H1 (cell line): ENCODE measurements around the gene SF3A2. TPM values are rescaled to one million over a fixed set of nuclear protein-coding genes. Genes with fewer than 3 reads are reported as not detected.

Source experiments
- BRCA1 ChIP-seq: IDR thresholded peaks from 2 replicates; pipeline ENCODE4 v1.6.1; 2012; ENCODE audit warnings: low read depth, low read length, improper control_type of control experiment
- EGR1 ChIP-seq: IDR thresholded peaks from 2 replicates; pipeline ENCODE4 v1.6.1; 2011; ENCODE audit warnings: low read depth, low read length, borderline replicate concordance
- EZH2 ChIP-seq: fragments of 200-600 bp; sonication (generic); IDR thresholded peaks from 2 replicates; pipeline ENCODE4 v1.7.1; 2012; ENCODE audit warnings: low read depth, mild to moderate bottlenecking, moderate library complexity, low read length, inconsistent platforms; ENCODE audit not compliant: severe bottlenecking
- MAFK ChIP-seq: IDR thresholded peaks from 2 replicates; pipeline ENCODE4 v1.6.1; 2012; ENCODE audit warnings: low read depth, mild to moderate bottlenecking, improper control_type of control experiment, low read length
- NRF1 ChIP-seq: IDR thresholded peaks from 2 replicates; pipeline ENCODE4 v1.6.1; 2011; ENCODE audit warnings: mild to moderate bottlenecking, low read depth, low read length, improper control_type of control experiment
- TAF1 ChIP-seq: IDR thresholded peaks from 2 replicates; pipeline ENCODE4 v1.6.1; 2011; ENCODE audit warnings: mild to moderate bottlenecking, low read depth, low read length
- YY1 ChIP-seq: IDR thresholded peaks from 2 replicates; pipeline ENCODE4 v1.6.1; 2011; ENCODE audit warnings: low read depth, mild to moderate bottlenecking, low read length
- polyA plus RNA-seq, 7 experiments: library from polyadenylated mRNA; depleted of rRNA in 3 of 7; stranded (reverse) in 5 of 7; unstranded in 2 of 7; fragments of >200 nt in 5 of 7; fragments of 200-250 nt in 2 of 7; gene quantifications; 1 replicate in 5 of 7; 2 replicates in 1 of 7; 4 replicates in 1 of 7; pipeline versions ENCODE4 v1.2.1 to v1.2.3, GENCODE V29; 2011 to 2013; ENCODE audit warnings: missing spikeins in 2 of 7, mixed read lengths in 2 of 7
- total RNA-seq: library from RNA; stranded (reverse); fragmentation: NEBNext Ultra II Directional; extraction: Animal tissue kit (Norgen Biotek cat#: 25700); gene quantifications from 2 replicates; pipeline ENCODE4 v1.2.1, GENCODE V29; 2021
- TF ChIP-seq, protein P1 (sequence below): fragments of 300-600 bp; sonication (generic); IDR thresholded peaks from 2 replicates; pipeline ENCODE4 v1.7.1; 2012; ENCODE audit warnings: low read length, moderate library complexity, mild to moderate bottlenecking, inconsistent platforms; ENCODE audit not compliant: insufficient replicate concordance

Gene SF3A2
- total and polyA plus RNA-seq, 2 of the 8 experiments (the other 6 are each of a cell fraction or from before 2014, with no cell fraction given): 15.3 to 146 TPM

DNA sequence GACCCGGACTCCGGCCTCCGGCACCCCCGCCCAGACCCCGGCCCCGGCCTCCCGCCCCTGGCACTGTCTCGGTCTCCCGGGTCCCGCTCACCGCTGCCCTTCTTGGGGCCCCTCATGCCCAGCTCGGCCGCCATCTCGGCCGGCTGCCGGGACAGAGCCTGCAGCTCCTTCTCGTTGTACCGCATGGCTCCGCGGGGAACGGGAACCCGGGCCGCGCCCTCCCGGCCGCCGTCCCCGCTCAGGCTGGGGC is 635 bp upstream of the SF3A2 start (continued):
- TF ChIP-seq, protein P1, sequence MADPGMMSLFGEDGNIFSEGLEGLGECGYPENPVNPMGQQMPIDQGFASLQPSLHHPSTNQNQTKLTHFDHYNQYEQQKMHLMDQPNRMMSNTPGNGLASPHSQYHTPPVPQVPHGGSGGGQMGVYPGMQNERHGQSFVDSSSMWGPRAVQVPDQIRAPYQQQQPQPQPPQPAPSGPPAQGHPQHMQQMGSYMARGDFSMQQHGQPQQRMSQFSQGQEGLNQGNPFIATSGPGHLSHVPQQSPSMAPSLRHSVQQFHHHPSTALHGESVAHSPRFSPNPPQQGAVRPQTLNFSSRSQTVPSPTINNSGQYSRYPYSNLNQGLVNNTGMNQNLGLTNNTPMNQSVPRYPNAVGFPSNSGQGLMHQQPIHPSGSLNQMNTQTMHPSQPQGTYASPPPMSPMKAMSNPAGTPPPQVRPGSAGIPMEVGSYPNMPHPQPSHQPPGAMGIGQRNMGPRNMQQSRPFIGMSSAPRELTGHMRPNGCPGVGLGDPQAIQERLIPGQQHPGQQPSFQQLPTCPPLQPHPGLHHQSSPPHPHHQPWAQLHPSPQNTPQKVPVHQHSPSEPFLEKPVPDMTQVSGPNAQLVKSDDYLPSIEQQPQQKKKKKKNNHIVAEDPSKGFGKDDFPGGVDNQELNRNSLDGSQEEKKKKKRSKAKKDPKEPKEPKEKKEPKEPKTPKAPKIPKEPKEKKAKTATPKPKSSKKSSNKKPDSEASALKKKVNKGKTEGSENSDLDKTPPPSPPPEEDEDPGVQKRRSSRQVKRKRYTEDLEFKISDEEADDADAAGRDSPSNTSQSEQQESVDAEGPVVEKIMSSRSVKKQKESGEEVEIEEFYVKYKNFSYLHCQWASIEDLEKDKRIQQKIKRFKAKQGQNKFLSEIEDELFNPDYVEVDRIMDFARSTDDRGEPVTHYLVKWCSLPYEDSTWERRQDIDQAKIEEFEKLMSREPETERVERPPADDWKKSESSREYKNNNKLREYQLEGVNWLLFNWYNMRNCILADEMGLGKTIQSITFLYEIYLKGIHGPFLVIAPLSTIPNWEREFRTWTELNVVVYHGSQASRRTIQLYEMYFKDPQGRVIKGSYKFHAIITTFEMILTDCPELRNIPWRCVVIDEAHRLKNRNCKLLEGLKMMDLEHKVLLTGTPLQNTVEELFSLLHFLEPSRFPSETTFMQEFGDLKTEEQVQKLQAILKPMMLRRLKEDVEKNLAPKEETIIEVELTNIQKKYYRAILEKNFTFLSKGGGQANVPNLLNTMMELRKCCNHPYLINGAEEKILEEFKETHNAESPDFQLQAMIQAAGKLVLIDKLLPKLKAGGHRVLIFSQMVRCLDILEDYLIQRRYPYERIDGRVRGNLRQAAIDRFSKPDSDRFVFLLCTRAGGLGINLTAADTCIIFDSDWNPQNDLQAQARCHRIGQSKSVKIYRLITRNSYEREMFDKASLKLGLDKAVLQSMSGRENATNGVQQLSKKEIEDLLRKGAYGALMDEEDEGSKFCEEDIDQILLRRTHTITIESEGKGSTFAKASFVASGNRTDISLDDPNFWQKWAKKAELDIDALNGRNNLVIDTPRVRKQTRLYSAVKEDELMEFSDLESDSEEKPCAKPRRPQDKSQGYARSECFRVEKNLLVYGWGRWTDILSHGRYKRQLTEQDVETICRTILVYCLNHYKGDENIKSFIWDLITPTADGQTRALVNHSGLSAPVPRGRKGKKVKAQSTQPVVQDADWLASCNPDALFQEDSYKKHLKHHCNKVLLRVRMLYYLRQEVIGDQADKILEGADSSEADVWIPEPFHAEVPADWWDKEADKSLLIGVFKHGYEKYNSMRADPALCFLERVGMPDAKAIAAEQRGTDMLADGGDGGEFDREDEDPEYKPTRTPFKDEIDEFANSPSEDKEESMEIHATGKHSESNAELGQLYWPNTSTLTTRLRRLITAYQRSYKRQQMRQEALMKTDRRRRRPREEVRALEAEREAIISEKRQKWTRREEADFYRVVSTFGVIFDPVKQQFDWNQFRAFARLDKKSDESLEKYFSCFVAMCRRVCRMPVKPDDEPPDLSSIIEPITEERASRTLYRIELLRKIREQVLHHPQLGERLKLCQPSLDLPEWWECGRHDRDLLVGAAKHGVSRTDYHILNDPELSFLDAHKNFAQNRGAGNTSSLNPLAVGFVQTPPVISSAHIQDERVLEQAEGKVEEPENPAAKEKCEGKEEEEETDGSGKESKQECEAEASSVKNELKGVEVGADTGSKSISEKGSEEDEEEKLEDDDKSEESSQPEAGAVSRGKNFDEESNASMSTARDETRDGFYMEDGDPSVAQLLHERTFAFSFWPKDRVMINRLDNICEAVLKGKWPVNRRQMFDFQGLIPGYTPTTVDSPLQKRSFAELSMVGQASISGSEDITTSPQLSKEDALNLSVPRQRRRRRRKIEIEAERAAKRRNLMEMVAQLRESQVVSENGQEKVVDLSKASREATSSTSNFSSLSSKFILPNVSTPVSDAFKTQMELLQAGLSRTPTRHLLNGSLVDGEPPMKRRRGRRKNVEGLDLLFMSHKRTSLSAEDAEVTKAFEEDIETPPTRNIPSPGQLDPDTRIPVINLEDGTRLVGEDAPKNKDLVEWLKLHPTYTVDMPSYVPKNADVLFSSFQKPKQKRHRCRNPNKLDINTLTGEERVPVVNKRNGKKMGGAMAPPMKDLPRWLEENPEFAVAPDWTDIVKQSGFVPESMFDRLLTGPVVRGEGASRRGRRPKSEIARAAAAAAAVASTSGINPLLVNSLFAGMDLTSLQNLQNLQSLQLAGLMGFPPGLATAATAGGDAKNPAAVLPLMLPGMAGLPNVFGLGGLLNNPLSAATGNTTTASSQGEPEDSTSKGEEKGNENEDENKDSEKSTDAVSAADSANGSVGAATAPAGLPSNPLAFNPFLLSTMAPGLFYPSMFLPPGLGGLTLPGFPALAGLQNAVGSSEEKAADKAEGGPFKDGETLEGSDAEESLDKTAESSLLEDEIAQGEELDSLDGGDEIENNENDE: no peak
- TF ChIP-seq EZH2 (no peak), MAFK (no peak), EGR1 (no peak), BRCA1 (no peak), TAF1 (no peak; the same call in 1 of the 2 replicates), NRF1 (no peak), YY1 (peak; percentile 75)
